HPDE6-E6E7 (cell line): Measurements from ENCODE around the gene ARAP3.

Source experiments
- DNase-seq: peaks from one replicate; pipeline ENCODE4 v3.0.0; 2011; ENCODE audit warnings: missing footprints; ENCODE audit errors: extremely low spot score

Gene ARAP3

GRCh38 chr5:141641634-141642267 is 40.3 kb downstream of the ARAP3 start:
- DNase-seq: peak; percentile 86

DNA sequence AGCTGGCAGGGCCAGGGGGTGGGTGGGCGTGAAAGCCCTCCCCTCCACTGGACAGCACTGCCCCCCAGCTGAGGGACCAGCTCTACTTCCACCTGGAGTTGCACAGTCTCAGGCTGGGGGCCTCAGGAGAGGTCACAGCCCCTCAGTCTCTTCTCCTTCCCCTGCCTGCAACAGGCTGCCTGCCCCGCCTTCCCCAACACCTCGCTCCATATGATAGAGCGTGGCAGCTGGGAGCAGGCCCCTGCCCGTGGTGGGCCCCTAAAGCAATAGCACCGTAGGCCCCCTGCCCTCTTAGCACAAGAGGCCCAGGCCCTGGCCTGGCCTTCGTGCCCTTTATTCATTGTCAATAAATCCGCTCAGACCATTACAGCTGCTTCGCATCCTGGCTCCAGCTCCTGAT is 41.3 kb downstream of the ARAP3 start:
- DNase-seq: no peak

DNA sequence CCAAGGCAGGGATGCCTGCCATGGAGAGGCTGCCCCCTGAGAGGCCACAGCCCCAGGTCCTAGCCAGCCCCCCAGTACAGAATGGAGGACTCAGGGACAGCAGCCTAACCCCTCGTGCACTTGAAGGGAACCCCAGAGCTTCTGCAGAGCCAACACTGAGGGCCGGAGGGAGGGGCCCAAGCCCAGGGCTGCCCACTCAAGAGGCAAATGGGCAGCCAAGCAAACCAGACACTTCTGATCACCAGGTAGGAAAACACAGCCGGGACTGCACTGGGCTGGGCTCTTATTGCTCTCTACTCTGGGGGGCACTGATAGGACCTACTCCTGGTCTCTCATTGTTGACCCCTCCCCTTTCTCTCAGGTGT is 42.0 kb downstream of the ARAP3 start:
- no peak for DNase-seq

GRCh38 chr5:141639357-141640050 is 42.5 kb downstream of the ARAP3 start:
- DNase-seq: no peak

DNA sequence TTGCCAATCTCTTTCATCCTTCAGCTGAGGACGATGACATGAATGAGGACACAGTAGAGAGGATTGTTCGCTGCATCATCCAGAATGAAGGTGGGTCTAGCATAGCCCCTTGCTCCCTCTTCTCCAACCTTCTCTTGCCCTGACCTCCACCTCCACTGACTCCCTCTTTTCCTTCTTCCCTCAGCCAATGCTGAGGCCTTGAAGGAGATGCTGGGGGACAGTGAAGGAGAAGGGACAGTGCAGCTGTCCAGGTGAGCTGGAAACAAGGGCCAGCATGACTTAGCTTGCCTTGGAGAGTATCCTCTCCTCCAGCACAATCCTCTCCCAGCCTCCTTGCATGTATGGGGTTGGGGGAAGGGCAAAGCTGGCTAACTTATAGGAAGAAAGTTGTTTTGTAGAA is 43.3 kb downstream of the ARAP3 start:
- DNase-seq: no peak

DNA sequence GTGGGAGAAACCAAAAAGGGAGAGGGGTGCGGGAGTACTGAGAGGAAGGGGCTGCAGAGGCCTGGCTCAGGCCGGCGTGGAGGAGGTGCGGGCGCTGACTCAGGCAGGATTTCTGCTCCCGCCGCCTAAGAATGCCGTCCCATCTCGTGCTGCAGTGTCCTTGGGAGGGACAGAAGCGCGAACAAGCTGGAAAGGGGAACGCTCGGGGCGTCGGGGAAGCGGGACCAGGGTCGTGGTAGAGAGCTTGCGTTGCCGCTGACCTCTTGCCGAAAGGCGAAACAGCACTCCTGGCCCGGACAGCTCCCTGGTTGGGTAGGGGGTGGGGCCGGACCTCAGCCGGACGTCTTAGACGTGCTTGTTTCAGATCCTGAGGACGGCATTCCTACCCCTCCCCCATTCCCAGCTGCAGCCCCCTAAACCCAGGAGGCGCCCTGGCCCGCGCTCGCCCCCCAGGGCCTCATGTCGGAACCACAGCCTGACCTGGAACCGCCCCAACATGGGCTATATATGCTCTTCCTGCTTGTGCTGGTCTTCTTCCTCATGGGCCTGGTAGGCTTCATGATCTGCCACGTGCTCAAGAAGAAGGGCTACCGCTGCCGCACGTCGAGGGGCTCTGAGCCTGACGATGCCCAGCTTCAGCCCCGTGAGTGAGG is 44.1 kb downstream of the ARAP3 start:
- peak; percentile 39 for DNase-seq

GRCh38 chr5:141637123-141637766 is 44.8 kb downstream of the ARAP3 start:
- peak; percentile 26 for DNase-seq

- peak; percentile 92 for DNase-seq
These were observed 45.5 kb downstream of the ARAP3 start, which contains the start of the genes HDAC3 and RELL2 for GRCh38 chr5:141636413-141637122. Gene HDAC3, minus strand, starts transcription at chr5:141636849. Its CDS starts 59 bp downstream, at chr5:141636790. Gene RELL2, plus strand, starts transcription at chr5:141636997. Its CDS starts 1,229 bp downstream, at chr5:141638226.

DNA sequence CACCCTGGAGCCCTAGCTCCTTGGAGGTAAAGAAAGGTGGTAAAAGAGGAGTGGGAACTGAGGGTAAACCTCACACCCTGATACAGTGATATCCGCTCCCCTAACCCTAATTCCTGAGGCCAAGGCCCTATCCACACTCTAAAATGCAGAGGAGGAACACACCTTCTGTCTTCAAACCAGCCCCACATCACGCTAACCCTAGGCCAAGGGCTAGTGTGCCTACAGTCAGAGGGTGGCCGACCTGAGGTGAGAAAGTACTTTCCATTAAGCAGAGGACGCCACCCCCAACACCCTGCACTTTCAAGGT is 46.0 kb downstream of the ARAP3 start:
- DNase-seq: no peak

GRCh38 chr5:141635646-141636045 is 46.4 kb downstream of the ARAP3 start:
- DNase-seq: no peak

DNA sequence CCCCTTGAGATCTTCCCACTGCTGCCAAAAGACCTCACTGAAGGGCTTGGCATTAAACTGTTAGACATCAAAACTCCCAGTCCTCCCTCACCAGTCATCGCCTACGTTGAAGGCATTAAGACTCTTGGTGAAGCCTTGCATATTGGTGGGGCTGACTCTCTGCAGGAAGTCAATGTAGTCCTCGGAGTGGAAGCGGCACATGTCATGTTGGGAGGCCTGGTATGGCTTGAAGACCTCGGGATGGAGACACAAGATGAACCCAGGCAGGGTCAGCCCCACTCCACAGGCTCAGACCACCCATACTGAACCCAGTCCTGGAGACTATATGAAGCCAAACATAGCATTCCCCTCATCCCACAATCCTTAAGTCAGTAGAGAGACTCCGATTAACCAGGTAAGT is 47.3 kb downstream of the ARAP3 start:
- DNase-seq: no peak

DNA sequence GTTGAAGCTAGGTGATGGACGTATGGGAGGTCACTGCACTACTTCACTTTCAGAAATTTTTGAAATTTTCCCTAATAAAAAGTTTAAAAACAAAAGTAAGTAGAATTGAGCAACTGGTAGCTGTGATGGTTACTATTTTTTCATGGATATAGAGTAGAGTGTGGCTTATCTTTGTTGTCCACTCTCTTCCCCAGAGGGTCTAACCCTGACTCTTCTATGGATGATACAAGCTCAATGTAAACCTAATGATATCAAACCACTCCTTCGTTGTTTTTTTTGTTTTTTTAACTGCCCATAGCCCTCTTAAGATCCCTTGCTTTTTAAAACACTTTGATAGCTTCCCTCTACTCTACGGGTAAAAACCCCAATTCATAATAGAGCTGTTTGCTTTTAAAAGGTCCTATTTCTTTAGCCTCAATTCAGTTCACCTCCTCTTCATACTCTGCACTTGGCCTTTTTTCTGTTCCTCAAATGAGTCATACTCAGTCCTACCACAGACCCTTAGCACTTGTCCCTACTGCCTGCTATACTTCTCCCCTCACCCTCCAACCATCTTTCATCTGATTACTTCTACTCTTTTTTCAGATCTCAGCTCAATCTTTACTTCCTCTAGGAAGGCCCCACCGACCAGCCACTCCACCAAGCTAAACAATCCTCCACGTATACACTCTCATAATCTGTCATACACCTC is 48.0 kb downstream of the ARAP3 start:
- DNase-seq: no peak

DNA sequence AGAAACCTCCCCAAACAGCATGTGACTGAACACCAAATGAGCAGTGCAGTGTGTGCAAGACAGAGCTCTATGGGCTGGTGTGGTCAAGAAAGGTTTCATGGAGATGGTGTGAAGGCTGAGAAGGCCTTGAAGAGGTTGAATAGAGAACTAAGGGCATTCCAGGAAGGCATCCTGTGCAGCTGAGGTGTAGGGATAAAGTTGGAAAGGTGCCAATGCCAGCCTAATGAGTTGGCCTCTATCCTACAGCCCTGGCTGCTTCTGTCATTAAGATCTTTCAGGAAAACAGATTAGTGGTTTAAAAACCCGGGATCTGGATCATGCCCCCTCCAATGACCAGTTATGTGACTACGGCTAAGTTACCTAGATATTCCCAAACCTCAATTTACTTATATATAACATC is 49.4 kb downstream of the ARAP3 start:
- DNase-seq: no peak

- no peak for DNase-seq
These were observed 51.4 kb downstream of the ARAP3 start for GRCh38 chr5:141630570-141631140.

DNA sequence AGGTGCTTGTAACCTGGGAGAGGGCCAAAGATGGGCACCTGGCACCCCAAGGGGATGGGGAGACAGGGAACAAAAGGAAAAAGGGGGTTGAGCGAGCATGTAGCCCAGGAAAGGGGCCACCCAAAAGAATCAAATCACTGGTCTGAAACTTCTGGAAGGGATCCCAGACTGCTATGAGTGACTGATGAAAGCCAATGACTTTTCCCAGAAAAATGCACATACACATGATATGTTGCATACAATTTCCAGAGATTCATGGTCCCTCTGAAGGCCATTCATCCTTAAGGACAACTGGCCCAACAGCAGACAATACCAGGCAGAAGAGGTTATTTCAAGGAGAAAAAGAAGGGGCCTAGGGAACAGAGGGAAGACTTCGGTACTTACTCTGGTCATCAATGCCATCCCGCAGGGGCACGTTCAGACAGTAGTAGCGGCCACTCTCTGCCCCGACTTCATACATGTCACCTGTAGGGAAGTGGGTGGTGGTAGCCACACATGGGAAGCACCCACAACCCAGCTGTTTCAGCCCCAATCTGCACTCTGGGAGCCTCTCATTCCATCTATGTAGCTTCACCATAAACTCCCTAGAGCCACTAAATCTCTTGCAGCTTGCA is 53.7 kb downstream of the ARAP3 start:
- DNase-seq: no peak

- DNase-seq: no peak
These were observed 58.4 kb downstream of the ARAP3 start for GRCh38 chr5:141623611-141624010.

DNA sequence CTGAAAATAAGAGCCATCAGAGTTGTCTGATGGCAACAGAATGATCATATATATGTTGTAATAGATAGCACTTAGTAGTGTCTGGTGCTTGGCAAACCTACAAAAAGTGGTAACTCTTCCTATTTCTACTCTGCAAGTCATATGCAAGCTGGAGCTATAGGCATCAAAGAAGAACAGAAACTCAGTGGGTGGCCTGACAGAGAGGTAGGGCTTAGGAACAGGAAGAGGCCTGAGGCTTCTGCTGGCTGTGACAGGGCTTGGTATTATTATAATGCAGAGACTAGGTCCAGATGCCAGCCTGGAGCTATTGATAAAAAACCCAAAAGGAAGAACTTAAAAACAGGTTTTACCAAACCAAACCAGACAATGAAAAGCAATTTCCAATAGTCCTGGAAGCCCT is 58.8 kb downstream of the ARAP3 start:
- no peak for DNase-seq

GRCh38 chr5:141618804-141619554 is 63.1 kb downstream of the ARAP3 start, which contains the start of gene DIAPH1:
Gene DIAPH1, minus strand, starts transcription at chr5:141619000. Its CDS starts 86 bp downstream, at chr5:141618914.
- peak; percentile 93 for DNase-seq

DNA sequence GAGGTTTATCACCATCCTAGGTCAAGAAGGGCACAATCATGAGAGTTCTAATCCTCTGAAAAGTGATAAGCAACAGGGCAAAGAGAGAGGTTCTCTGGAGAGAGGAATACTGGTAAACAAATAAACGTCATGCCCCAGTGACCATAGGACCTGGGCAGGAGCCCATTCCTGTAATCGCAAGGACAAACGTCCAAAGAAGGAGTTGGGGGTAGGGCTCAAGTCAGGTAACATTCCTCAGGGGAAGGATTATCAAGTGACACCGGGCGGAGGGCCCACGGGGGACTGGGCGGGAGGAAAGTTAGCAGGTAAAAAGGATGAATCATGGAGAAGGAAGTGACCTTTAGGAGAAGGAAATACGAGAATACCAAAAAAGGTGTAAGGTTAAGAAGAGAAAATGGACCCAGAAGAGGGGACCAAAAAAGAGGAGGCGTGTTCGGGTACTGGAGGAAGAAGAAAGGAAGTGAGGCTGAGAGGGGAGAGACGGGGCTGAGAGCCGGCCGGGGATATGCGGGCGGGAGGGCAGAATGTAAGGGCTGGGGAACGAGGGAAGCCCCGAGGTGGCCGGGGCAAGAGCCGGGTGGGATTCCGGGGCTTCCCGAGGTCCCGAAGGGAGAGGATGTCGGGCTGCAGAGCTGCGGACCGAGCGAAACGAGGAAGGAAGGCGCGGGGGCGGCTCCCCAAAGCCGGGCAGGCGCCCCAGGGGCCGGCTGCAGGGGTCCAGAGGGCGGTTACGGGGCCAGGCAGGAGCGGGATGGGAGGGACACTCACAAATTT is 63.8 kb downstream of the ARAP3 start:
- DNase-seq: peak; percentile 67
